Liver (tissue), 9 donors: ENCODE data around the gene GLMP. TPM values are rescaled to one million over a fixed set of nuclear protein-coding genes. Genes with fewer than 3 reads are reported as not detected.
A peak's percentile ranks its signal among the peaks of the same experiment; 100 is the strongest.

Experiments
- DNase-seq: peaks from one replicate; pipeline ENCODE4 v3.0.0-alpha.2; 2017; ENCODE audit warnings: low spot score
- H3K27ac ChIP-seq, 2 donors: one replicate each; pipeline ENCODE4 v1.7.0; 2013; ENCODE audit warnings: inconsistent platforms in 2 of 2, low read length in 2 of 2, control low read depth in 1 of 2, low read depth in 1 of 2, mild to moderate bottlenecking in 1 of 2
- H3K27me3 ChIP-seq, 4 donors: one replicate each; pipeline versions ENCODE4 v1.6.1 to v1.7.0; 2013; ENCODE audit warnings: low read length in 3 of 4, inconsistent platforms in 1 of 4, mild to moderate bottlenecking in 1 of 4, moderate library complexity in 1 of 4; ENCODE audit not compliant: control insufficient read depth in 4 of 4, insufficient read depth in 4 of 4
- H3K36me3 ChIP-seq, 4 donors: one replicate each; pipeline versions ENCODE4 v1.6.1 to v1.7.0; 2013; ENCODE audit warnings: low read length in 3 of 4, mild to moderate bottlenecking in 3 of 4, low read depth in 1 of 4, moderate library complexity in 1 of 4; ENCODE audit not compliant: control insufficient read depth in 4 of 4, insufficient read depth in 3 of 4
- H3K4me1 ChIP-seq, 4 donors: one replicate each; pipeline versions ENCODE4 v1.6.1 to v1.7.0; 2013; ENCODE audit warnings: low read length in 3 of 4, mild to moderate bottlenecking in 3 of 4, moderate library complexity in 1 of 4; ENCODE audit not compliant: control insufficient read depth in 4 of 4, insufficient read depth in 4 of 4
- H3K4me3 ChIP-seq, 3 donors: one replicate each; pipeline versions ENCODE4 v1.6.1 to v1.7.0; 2013; ENCODE audit warnings: low read length in 3 of 3, control low read depth in 1 of 3, low read depth in 1 of 3, mild to moderate bottlenecking in 1 of 3
- H3K9ac ChIP-seq, 2 donors: one replicate each; pipeline ENCODE4 v1.7.0; 2013; ENCODE audit warnings: low read length in 2 of 2, mild to moderate bottlenecking in 2 of 2, moderate library complexity in 2 of 2, control low read depth in 1 of 2, low read depth in 1 of 2
- H3K9me3 ChIP-seq, 4 donors: one replicate each; pipeline versions ENCODE4 v1.6.1 to v1.7.0; 2013; ENCODE audit warnings: low read length in 3 of 4; ENCODE audit not compliant: control insufficient read depth in 4 of 4
- EGR1 ChIP-seq, 2 donors: IDR thresholded peaks; 2 replicates each; pipeline ENCODE4 v1.6.1; 2016 to 2018; ENCODE audit warnings: antibody characterized with exemption in 2 of 2, low read depth in 2 of 2
- FOXA2 ChIP-seq: IDR thresholded peaks from 2 replicates; pipeline ENCODE4 v1.6.1; 2016; ENCODE audit warnings: antibody characterized with exemption
- HNF4A ChIP-seq, 2 donors: conservative IDR thresholded peaks; 2 replicates each; pipeline ENCODE4 v1.6.1; 2016; ENCODE audit warnings: antibody characterized with exemption in 2 of 2, mild to moderate bottlenecking in 2 of 2
- HNF4G ChIP-seq: IDR thresholded peaks from 2 replicates; pipeline ENCODE4 v1.6.1; 2016; ENCODE audit warnings: antibody characterized with exemption
- NR2F2 ChIP-seq: IDR thresholded peaks from 2 replicates; pipeline ENCODE4 v1.6.1; 2016; ENCODE audit warnings: antibody characterized with exemption
- RAD21 ChIP-seq, 2 donors: IDR thresholded peaks; 2 replicates each; pipeline ENCODE4 v1.6.1; 2016; ENCODE audit warnings: antibody characterized with exemption in 2 of 2, mild to moderate bottlenecking in 2 of 2
- RXRA ChIP-seq, 2 donors: IDR thresholded peaks; 2 replicates each; pipeline ENCODE4 v1.6.1; 2017 to 2018; ENCODE audit warnings: antibody characterized with exemption in 2 of 2, mild to moderate bottlenecking in 1 of 2
- SP1 ChIP-seq: IDR thresholded peaks from 2 replicates; pipeline ENCODE4 v1.6.1; 2018; ENCODE audit warnings: antibody characterized with exemption, mild to moderate bottlenecking
- YY1 ChIP-seq: IDR thresholded peaks from 2 replicates; pipeline ENCODE4 v1.6.1; 2016; ENCODE audit warnings: antibody characterized with exemption, mild to moderate bottlenecking
- WGBS: extraction: QIAGEN DNeasy Blood & Tissue Kit; methylation state at CpG from one replicate; pipeline ENCODE4 v1.1.7; 2013; 5-methylcytosine and 5-hydroxymethylcytosine counted together
- polyA plus RNA-seq, 2 donors: library from polyadenylated mRNA; stranded (reverse) in 1 of 2; unstranded in 1 of 2; fragments of 200-250 nt in 1 of 2; fragments of >200 nt in 1 of 2; fragmentation: Nextera tagmentation in 1 of 2; extraction: Ambion mirVana in 1 of 2; gene quantifications; one replicate each; pipeline versions ENCODE4 v1.2.1 to v1.2.3, GENCODE V29; 2013 to 2015
- total RNA-seq, 2 donors: library from RNA; depleted of rRNA; stranded (reverse); fragments of >200 nt; gene quantifications; one replicate each; pipeline ENCODE4 v1.2.3, GENCODE V29; 2014
- TF ChIP-seq, protein P1 (sequence below): IDR thresholded peaks from 2 replicates; pipeline ENCODE4 v1.6.1; 2016; ENCODE audit warnings: antibody characterized with exemption
- TF ChIP-seq, protein P2 (sequence below): IDR thresholded peaks from 2 replicates; pipeline ENCODE4 v1.6.1; 2016; ENCODE audit warnings: antibody characterized with exemption
- TF ChIP-seq, protein P3 (sequence below): IDR thresholded peaks from 2 replicates; pipeline ENCODE4 v1.6.1; 2016; ENCODE audit warnings: antibody characterized with exemption
- TF ChIP-seq, protein P4 (sequence below): IDR thresholded peaks from 2 replicates; pipeline ENCODE4 v1.6.1; 2016; ENCODE audit warnings: antibody characterized with exemption, mild to moderate bottlenecking
- TF ChIP-seq, protein P5 (sequence below): fragments of 150-350 bp; IDR thresholded peaks from 2 replicates; pipeline ENCODE4 v1.5.1; 2017; ENCODE audit warnings: improper control_type of control experiment, low read depth, low read length; ENCODE audit not compliant: missing input control
- donor health status: healthy.
- donor health status: healthy.
- donor health status: healthy.
- donor health status: healthy.
- donor health status: healthy.

The GLMP gene
- total and polyA plus RNA-seq, 4 donors: 26.5 to 51.4 (median 39.0) TPM

DNA sequence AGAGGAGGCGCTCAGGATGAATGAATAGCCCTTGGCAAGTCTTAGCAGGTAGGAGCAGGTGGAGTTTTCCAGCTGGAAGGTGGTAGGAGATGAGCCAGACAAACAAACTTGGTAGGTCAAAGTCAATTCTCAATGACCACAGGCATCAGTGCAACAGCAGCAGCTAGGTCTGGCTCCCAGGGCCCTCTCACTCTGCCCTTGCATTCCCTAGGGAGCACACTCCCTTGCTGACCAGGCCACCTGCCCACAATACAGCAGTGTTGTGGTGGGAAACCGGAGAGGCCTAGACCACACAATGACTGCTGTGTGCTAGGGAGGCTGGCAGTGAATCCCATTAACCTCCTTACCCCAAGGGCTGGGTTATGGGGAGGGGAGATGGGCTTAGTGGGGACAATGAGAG lies 34.6 kb downstream of the GLMP start:
- Histone ChIP-seq H3K27me3 (no peaks in the 10 kb centered on the region), H3K36me3 (peaks cover 16 to 88% (median 66%) of the 10 kb centered on the region in 4 donors), H3K9me3 (no peaks in the 10 kb centered on the region), H3K4me3 (no peak overlapping the region), H3K27ac (no peak overlapping the region), H3K9ac (no peak overlapping the region), H3K4me1 (peaks cover 0 to 5% (median 2%) of the 10 kb centered on the region in 4 donors)
- WGBS: 96% methylated on average over 2 of the region's 2 CpGs
- no peak for TF ChIP-seq HNF4G
- no peak for TF ChIP-seq RAD21 (IDR thresholded peaks at IDR 0.05)
- no peak for TF ChIP-seq EGR1 (IDR thresholded peaks at IDR 0.05; ENCODE audit: low read depth in 2 of 2)
- no peak for TF ChIP-seq RXRA (IDR thresholded peaks at IDR 0.05)
- TF ChIP-seq, protein P1, sequence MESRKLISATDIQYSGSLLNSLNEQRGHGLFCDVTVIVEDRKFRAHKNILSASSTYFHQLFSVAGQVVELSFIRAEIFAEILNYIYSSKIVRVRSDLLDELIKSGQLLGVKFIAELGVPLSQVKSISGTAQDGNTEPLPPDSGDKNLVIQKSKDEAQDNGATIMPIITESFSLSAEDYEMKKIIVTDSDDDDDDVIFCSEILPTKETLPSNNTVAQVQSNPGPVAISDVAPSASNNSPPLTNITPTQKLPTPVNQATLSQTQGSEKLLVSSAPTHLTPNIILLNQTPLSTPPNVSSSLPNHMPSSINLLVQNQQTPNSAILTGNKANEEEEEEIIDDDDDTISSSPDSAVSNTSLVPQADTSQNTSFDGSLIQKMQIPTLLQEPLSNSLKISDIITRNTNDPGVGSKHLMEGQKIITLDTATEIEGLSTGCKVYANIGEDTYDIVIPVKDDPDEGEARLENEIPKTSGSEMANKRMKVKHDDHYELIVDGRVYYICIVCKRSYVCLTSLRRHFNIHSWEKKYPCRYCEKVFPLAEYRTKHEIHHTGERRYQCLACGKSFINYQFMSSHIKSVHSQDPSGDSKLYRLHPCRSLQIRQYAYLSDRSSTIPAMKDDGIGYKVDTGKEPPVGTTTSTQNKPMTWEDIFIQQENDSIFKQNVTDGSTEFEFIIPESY: no peak
- no peak for TF ChIP-seq NR2F2
- TF ChIP-seq, protein P2, sequence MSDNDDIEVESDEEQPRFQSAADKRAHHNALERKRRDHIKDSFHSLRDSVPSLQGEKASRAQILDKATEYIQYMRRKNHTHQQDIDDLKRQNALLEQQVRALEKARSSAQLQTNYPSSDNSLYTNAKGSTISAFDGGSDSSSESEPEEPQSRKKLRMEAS: no peak
- TF ChIP-seq, protein P3, sequence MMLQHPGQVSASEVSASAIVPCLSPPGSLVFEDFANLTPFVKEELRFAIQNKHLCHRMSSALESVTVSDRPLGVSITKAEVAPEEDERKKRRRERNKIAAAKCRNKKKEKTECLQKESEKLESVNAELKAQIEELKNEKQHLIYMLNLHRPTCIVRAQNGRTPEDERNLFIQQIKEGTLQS: no peak
- TF ChIP-seq, protein P4, sequence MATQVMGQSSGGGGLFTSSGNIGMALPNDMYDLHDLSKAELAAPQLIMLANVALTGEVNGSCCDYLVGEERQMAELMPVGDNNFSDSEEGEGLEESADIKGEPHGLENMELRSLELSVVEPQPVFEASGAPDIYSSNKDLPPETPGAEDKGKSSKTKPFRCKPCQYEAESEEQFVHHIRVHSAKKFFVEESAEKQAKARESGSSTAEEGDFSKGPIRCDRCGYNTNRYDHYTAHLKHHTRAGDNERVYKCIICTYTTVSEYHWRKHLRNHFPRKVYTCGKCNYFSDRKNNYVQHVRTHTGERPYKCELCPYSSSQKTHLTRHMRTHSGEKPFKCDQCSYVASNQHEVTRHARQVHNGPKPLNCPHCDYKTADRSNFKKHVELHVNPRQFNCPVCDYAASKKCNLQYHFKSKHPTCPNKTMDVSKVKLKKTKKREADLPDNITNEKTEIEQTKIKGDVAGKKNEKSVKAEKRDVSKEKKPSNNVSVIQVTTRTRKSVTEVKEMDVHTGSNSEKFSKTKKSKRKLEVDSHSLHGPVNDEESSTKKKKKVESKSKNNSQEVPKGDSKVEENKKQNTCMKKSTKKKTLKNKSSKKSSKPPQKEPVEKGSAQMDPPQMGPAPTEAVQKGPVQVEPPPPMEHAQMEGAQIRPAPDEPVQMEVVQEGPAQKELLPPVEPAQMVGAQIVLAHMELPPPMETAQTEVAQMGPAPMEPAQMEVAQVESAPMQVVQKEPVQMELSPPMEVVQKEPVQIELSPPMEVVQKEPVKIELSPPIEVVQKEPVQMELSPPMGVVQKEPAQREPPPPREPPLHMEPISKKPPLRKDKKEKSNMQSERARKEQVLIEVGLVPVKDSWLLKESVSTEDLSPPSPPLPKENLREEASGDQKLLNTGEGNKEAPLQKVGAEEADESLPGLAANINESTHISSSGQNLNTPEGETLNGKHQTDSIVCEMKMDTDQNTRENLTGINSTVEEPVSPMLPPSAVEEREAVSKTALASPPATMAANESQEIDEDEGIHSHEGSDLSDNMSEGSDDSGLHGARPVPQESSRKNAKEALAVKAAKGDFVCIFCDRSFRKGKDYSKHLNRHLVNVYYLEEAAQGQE: no peak
- TF ChIP-seq, protein P5, sequence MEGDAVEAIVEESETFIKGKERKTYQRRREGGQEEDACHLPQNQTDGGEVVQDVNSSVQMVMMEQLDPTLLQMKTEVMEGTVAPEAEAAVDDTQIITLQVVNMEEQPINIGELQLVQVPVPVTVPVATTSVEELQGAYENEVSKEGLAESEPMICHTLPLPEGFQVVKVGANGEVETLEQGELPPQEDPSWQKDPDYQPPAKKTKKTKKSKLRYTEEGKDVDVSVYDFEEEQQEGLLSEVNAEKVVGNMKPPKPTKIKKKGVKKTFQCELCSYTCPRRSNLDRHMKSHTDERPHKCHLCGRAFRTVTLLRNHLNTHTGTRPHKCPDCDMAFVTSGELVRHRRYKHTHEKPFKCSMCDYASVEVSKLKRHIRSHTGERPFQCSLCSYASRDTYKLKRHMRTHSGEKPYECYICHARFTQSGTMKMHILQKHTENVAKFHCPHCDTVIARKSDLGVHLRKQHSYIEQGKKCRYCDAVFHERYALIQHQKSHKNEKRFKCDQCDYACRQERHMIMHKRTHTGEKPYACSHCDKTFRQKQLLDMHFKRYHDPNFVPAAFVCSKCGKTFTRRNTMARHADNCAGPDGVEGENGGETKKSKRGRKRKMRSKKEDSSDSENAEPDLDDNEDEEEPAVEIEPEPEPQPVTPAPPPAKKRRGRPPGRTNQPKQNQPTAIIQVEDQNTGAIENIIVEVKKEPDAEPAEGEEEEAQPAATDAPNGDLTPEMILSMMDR: no peak
- TF ChIP-seq SP1: no peak
- no peak for TF ChIP-seq FOXA2
- TF ChIP-seq YY1: no peak
- no peak for TF ChIP-seq HNF4A (conservative IDR thresholded peaks at IDR 0.05)
- DNase-seq: no peak

DNA sequence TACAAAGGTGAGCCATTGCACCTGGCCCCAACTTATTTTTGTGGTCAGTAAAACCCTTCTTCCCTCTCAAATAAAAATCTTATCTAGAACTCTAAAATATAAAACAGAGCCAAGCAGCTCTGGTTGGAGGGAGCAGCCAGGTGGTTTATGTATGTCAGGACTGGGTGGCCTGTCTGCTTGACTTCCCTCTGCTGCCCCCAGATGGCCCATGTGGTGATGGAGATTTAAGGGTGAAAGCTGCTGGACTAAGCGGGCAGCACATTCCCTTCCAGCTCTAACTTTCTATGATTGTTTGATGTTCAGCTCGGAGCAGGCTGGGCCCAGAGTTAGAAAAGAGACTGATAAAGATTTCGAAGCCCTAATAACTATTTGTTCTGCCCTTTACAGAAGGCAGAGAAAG lies 35.7 kb downstream of the GLMP start:
- Histone ChIP-seq H3K27ac (no peak overlapping the region), H3K9me3 (no peaks in the 10 kb centered on the region), H3K4me3 (no peak overlapping the region), H3K9ac (no peak overlapping the region), H3K27me3 (no peaks in the 10 kb centered on the region), H3K36me3 (peaks cover 16 to 81% (median 60%) of the 10 kb centered on the region in 4 donors), H3K4me1 (peaks cover 0 to 5% (median 2%) of the 10 kb centered on the region in 4 donors)
- whole genome bisulfite sequencing: 90% methylated on average over 3 of the region's 3 CpGs
- no peak for DNase-seq
- peak in 1 of 2 donors; percentile 23 for TF ChIP-seq RAD21 (IDR thresholded peaks at IDR 0.05)
- TF ChIP-seq, protein P4: no peak
